H1 (cell line): ENCODE data around the gene ZFAND3. TPM values are rescaled to one million over a fixed set of nuclear protein-coding genes. Genes with fewer than 3 reads are reported as not detected.

Experiments used
- CTCF ChIA-PET: fragments of 300-600 bp; sonication (Branson Sonifier 250); formaldehyde crosslinking; loops from one replicate; lab custom pipeline; 2021; ENCODE audit not compliant: partially characterized antibody; lab: Charles Lee
- POLR2A ChIA-PET: fragments of 300-600 bp; sonication (Branson Sonifier 250); formaldehyde crosslinking; loops from one replicate; lab custom pipeline; 2021; ENCODE audit warnings: inconsistent platforms; ENCODE audit not compliant: partially characterized antibody; lab: Charles Lee
- DNase-seq, 2 experiments: peaks; one replicate each; pipeline versions ENCODE4 v3.0.0 to v3.0.0-alpha.2; 2010 to 2022; ENCODE audit warnings: low spot score in 2 of 2, low read depth in 1 of 2, mixed read lengths in 1 of 2
- FAIRE-seq: peaks from 2 replicates; lab custom pipeline; 2011; peaks lifted over from hg19 to GRCh38; lab: Jason Lieb, UNC
- H2AFZ ChIP-seq: 2 replicates; pipeline ENCODE4 v1.8.1; 2012; ENCODE audit warnings: low read length, inconsistent platforms
- H2AK5ac ChIP-seq: 2 replicates; pipeline ENCODE4 v1.6.1; 2013; ENCODE audit warnings: low read depth, low read length
- H2BK120ac ChIP-seq: replicated peaks from 2 replicates; pipeline ENCODE3; 2013; ENCODE audit warnings: low read depth, low read length, inconsistent platforms
- H2BK12ac ChIP-seq: 2 replicates; pipeline ENCODE4 v1.6.1; 2013; ENCODE audit warnings: low read depth, low read length
- H2BK15ac ChIP-seq: 2 replicates; pipeline ENCODE4 v1.6.1; 2013; ENCODE audit warnings: low read length
- H2BK20ac ChIP-seq: 2 replicates; pipeline ENCODE4 v1.6.1; 2013; ENCODE audit warnings: low read length
- H2BK5ac ChIP-seq: 2 replicates; pipeline ENCODE4 v1.6.1; 2013; ENCODE audit warnings: low read depth, low read length
- H3K14ac ChIP-seq: 2 replicates; pipeline ENCODE4 v1.6.1; 2013; ENCODE audit warnings: inconsistent platforms; ENCODE audit not compliant: insufficient read length
- H3K18ac ChIP-seq: 2 replicates; pipeline ENCODE4 v1.6.1; 2013; ENCODE audit warnings: low read length; ENCODE audit errors: extremely low read depth
- H3K23ac ChIP-seq: 2 replicates; pipeline ENCODE4 v1.6.1; 2013; ENCODE audit warnings: inconsistent platforms; ENCODE audit not compliant: insufficient read length
- H3K23me2 ChIP-seq: 2 replicates; pipeline ENCODE4 v1.6.1; 2013; ENCODE audit warnings: low read depth, low read length
- H3K27ac ChIP-seq: 2 replicates; pipeline ENCODE4 v1.6.1; 2011; ENCODE audit warnings: low read depth, low read length, inconsistent platforms
- H3K27me3 ChIP-seq, 4 experiments: replicated peaks in 1 of 4; 1 replicate in 1 of 4; 2 replicates in 3 of 4; pipeline versions ENCODE4 v1.6.1 to v1.8.1; 2011 to 2013; ENCODE audit warnings: low read length in 3 of 4, mild to moderate bottlenecking in 3 of 4, inconsistent platforms in 2 of 4, mixed read lengths in 2 of 4, moderate library complexity in 1 of 4; ENCODE audit not compliant: control insufficient read depth in 3 of 4, insufficient read depth in 3 of 4; ENCODE audit errors: extremely low read depth in 1 of 4
- H3K36me3 ChIP-seq, 4 experiments: 2 replicates each; pipeline versions ENCODE4 v1.6.1 to v1.8.1; 2011 to 2013; ENCODE audit warnings: mild to moderate bottlenecking in 4 of 4, low read length in 3 of 4, moderate library complexity in 2 of 4, control low read depth in 1 of 4, inconsistent platforms in 1 of 4; ENCODE audit not compliant: insufficient read depth in 4 of 4, control insufficient read depth in 2 of 4
- H3K4ac ChIP-seq: replicated peaks from 2 replicates; pipeline ENCODE3; 2013; ENCODE audit warnings: low read length, low read depth, mixed read lengths, inconsistent platforms; ENCODE audit not compliant: insufficient read length
- H3K4me1 ChIP-seq, 4 experiments: replicated peaks in 1 of 4; 1 replicate in 1 of 4; 2 replicates in 3 of 4; pipeline versions ENCODE4 v1.6.1 to v1.8.1; 2011 to 2013; ENCODE audit warnings: low read length in 3 of 4, inconsistent platforms in 2 of 4, mixed read lengths in 1 of 4; ENCODE audit not compliant: insufficient read depth in 4 of 4, control insufficient read depth in 3 of 4
- H3K4me2 ChIP-seq, 2 experiments: 2 replicates each; pipeline versions ENCODE4 v1.6.1 to v1.8.1; 2011 to 2013; ENCODE audit warnings: low read depth in 2 of 2, low read length in 2 of 2, control low read depth in 1 of 2, inconsistent platforms in 1 of 2, mild to moderate bottlenecking in 1 of 2; ENCODE audit not compliant: insufficient read depth in 1 of 2
- H3K4me3 ChIP-seq, 4 experiments: fragments of 200-600, 300-600 bp in 1 of 4; sonication (generic), shearing (Covaris generic), sonication (Bioruptor Twin) in 1 of 4; 2 replicates each; pipeline versions ENCODE4 v1.5.1 to v1.8.1; 2011 to 2016; ENCODE audit warnings: low read length in 4 of 4, low read depth in 3 of 4, control low read depth in 2 of 4, inconsistent platforms in 2 of 4, mild to moderate bottlenecking in 2 of 4, mixed read lengths in 1 of 4, moderate library complexity in 1 of 4; ENCODE audit not compliant: insufficient read depth in 2 of 4; ENCODE audit errors: extremely low read depth in 1 of 4
- H3K56ac ChIP-seq: replicated peaks from 2 replicates; pipeline ENCODE3; 2013; ENCODE audit warnings: low read depth, mild to moderate bottlenecking, mixed read lengths, low read length, inconsistent platforms; ENCODE audit not compliant: insufficient read length
- H3K79me1 ChIP-seq: 2 replicates; pipeline ENCODE4 v1.6.1; 2013; ENCODE audit warnings: low read depth, low read length, control low read depth
- H3K79me2 ChIP-seq, 2 experiments: 2 replicates each; pipeline versions ENCODE4 v1.6.1 to v1.8.1; 2012 to 2013; ENCODE audit warnings: low read length in 2 of 2, mild to moderate bottlenecking in 2 of 2, inconsistent platforms in 1 of 2; ENCODE audit not compliant: insufficient read depth in 2 of 2, control insufficient read depth in 1 of 2
- H3K9ac ChIP-seq, 4 experiments: replicated peaks in 1 of 4; 1 replicate in 1 of 4; 2 replicates in 3 of 4; pipeline versions ENCODE4 v1.6.1 to v1.8.1; 2011 to 2013; ENCODE audit warnings: low read depth in 3 of 4, low read length in 3 of 4, control low read depth in 2 of 4, mild to moderate bottlenecking in 2 of 4, moderate library complexity in 2 of 4, inconsistent platforms in 1 of 4; ENCODE audit errors: extremely low read depth in 1 of 4
- H3K9me3 ChIP-seq, 2 experiments: 2 replicates each; pipeline versions ENCODE4 v1.6.1 to v1.8.1; 2012 to 2013; ENCODE audit warnings: mild to moderate bottlenecking in 2 of 2, moderate library complexity in 2 of 2, control low read depth in 1 of 2, inconsistent platforms in 1 of 2, low read depth in 1 of 2, low read length in 1 of 2, mixed read lengths in 1 of 2; ENCODE audit not compliant: insufficient read depth in 2 of 2
- H4K20me1 ChIP-seq, 2 experiments: replicated peaks in 1 of 2; 2 replicates each; pipeline versions ENCODE3 to v1.8.1; 2011 to 2013; ENCODE audit warnings: inconsistent platforms in 2 of 2, low read length in 2 of 2, mild to moderate bottlenecking in 1 of 2; ENCODE audit not compliant: insufficient read depth in 2 of 2, control insufficient read depth in 1 of 2
- H4K5ac ChIP-seq: 2 replicates; pipeline ENCODE4 v1.6.1; 2013; ENCODE audit warnings: low read length, low read depth, mixed read lengths, inconsistent platforms; ENCODE audit not compliant: insufficient read length
- H4K8ac ChIP-seq: 2 replicates; pipeline ENCODE4 v1.8.0; 2013; ENCODE audit warnings: mild to moderate bottlenecking, moderate library complexity, low read length, inconsistent platforms; ENCODE audit not compliant: insufficient read depth; ENCODE audit errors: extremely low read depth
- H4K91ac ChIP-seq: replicated peaks from 2 replicates; pipeline ENCODE3; 2013; ENCODE audit warnings: low read length, mixed read lengths, inconsistent platforms; ENCODE audit not compliant: insufficient read length
- CTBP2 ChIP-seq: IDR thresholded peaks from 2 replicates; pipeline ENCODE4 v1.7.0; 2011; ENCODE audit warnings: borderline replicate concordance, mild to moderate bottlenecking, moderate library complexity, mixed read lengths, low read length; ENCODE audit not compliant: insufficient read depth, insufficient read length
- WGBS, 2 experiments: shearing (Covaris generic) in 1 of 2; methylation state at CpG; one replicate each; pipeline versions ENCODE4 v1.1.6 to v1.1.7; 2013 to 2015; ENCODE audit warnings: low lambda C conversion rate in 2 of 2, mixed read lengths in 2 of 2, inconsistent platforms in 1 of 2, low coverage in 1 of 2, missing lambda C conversion rate in 1 of 2; ENCODE audit not compliant: insufficient replicate concordance in 2 of 2, insufficient coverage in 1 of 2, insufficient read length in 1 of 2; ENCODE audit errors: extremely low coverage in 1 of 2, missing lambda C conversion rate in 1 of 2; 5-methylcytosine and 5-hydroxymethylcytosine counted together
- polyA plus RNA-seq, 7 experiments: library from polyadenylated mRNA; depleted of rRNA in 3 of 7; stranded (reverse) in 5 of 7; unstranded in 2 of 7; fragments of >200 nt in 5 of 7; fragments of 200-250 nt in 2 of 7; gene quantifications; 1 replicate in 5 of 7; 2 replicates in 1 of 7; 4 replicates in 1 of 7; pipeline versions ENCODE4 v1.2.1 to v1.2.3, GENCODE V29; 2011 to 2013; ENCODE audit warnings: missing spikeins in 2 of 7, mixed read lengths in 2 of 7
- total RNA-seq: library from RNA; stranded (reverse); fragmentation: NEBNext Ultra II Directional; extraction: Animal tissue kit (Norgen Biotek cat#: 25700); gene quantifications from 2 replicates; pipeline ENCODE4 v1.2.1, GENCODE V29; 2021

The ZFAND3 gene
- total and polyA plus RNA-seq, 2 of the 8 experiments (the other 6 are each of a cell fraction or from before 2014, with no cell fraction given) = 13.0 to 51.3 TPM

- no peak for FAIRE-seq
- Histone ChIP-seq H4K8ac (peak overlapping the region; percentile 30), H3K9me3 (no peaks in the 10 kb centered on the region), H4K91ac (peak overlapping the region; percentile 62), H2AFZ (peak overlapping the region; percentile 96), H2BK120ac (peak overlapping the region; percentile 75), H2BK5ac (peak overlapping the region; percentile 93; the same call in 1 of the 2 replicates), H3K4me3 (peak overlapping the region; percentile 44 to 73 (median 66)), H3K79me1 (no peaks in the 10 kb centered on the region), H3K4ac (peak overlapping the region; percentile 61), H2BK20ac (no peak overlapping the region), H3K4me2 (peak overlapping the region; percentile 80 to 100), H3K23ac (no peak overlapping the region), H3K14ac (no peak overlapping the region), H3K79me2 (no peaks in the 10 kb centered on the region), H2BK12ac (peak overlapping the region; percentile 92; the same call in 1 of the 2 replicates), H3K23me2 (peaks cover 12% of the 10 kb centered on the region), H2AK5ac (no peak overlapping the region), H3K18ac (peak overlapping the region; percentile 87), H3K56ac (no peak overlapping the region), H3K36me3 (no peaks in the 10 kb centered on the region), H4K5ac (peak overlapping the region; percentile 49), H3K4me1 (peaks cover 5 to 38% (median 24%) of the 10 kb centered on the region in 4 experiments), H3K27me3 (peaks cover 0 to 26% (median 21%) of the 10 kb centered on the region in 4 experiments; a peak in 6 of 7 replicates), H4K20me1 (no peaks in the 10 kb centered on the region), H3K27ac (0 out of 2 replicates have a peak overlapping the region, but pooled peaks have one; percentile 14), H3K9ac (no peak overlapping the region; a peak in 1 of 7 replicates), H2BK15ac (no peak overlapping the region)
- CTCF ChIA-PET = interaction anchor here (0.6 to 4.4 kb wide), 12 partner anchors 8 to 251 kb away, joined by 3 to 16 read pairs (median 3); no protein-coding TSS in a partner anchor
- POLR2A ChIA-PET = interaction anchor here (0.7 to 3.9 kb wide), 11 partner anchors 10 to 784 kb away, joined by 3 to 26 read pairs (median 3); partner anchors contain the start of gene ZFAND3
- peak; percentile 47 to 77 for DNase-seq
- WGBS, 2 experiments = 22% methylated on average over 20 of the region's 26 CpGs; no CpG with 5 or more reads in 1 of the 2 experiments
- no peak for TF ChIP-seq CTBP2
These were observed 36.3 kb upstream of the ZFAND3 start for GRCh38 chr6:37783025-37783855.
